GM12872 (cell line): ENCODE results near the gene C9.

Experiments used
- CTCF ChIP-seq: IDR thresholded peaks from 3 replicates; pipeline ENCODE4 v1.5.1; 2011; ENCODE audit warnings: low read depth, mild to moderate bottlenecking, low read length, moderate library complexity; ENCODE audit not compliant: insufficient read depth

Gene C9

GRCh38 chr5:39360471-39361111 is 3.7 kb downstream of the C9 start:
- no peak for TF ChIP-seq CTCF

GRCh38 chr5:39356263-39356662 is 8.0 kb downstream of the C9 start:
- TF ChIP-seq CTCF = no peak

- TF ChIP-seq CTCF = no peak
Measured at GRCh38 chr5:39355324-39355723, 9.0 kb downstream of the C9 start.

GRCh38 chr5:39353717-39354399 is 10.4 kb downstream of the C9 start:
- TF ChIP-seq CTCF = no peak

- no peak for TF ChIP-seq CTCF
Measured at GRCh38 chr5:39352951-39353350, 11.3 kb downstream of the C9 start.

- TF ChIP-seq CTCF = no peak
Measured at GRCh38 chr5:39352170-39352569, 12.1 kb downstream of the C9 start.

GRCh38 chr5:39349484-39349883 is 14.8 kb downstream of the C9 start:
- TF ChIP-seq CTCF = no peak
